GM10266 (cell line): ENCODE results near the gene METTL24.

Source experiments
- DNase-seq: peaks from one replicate; pipeline ENCODE4 v3.0.0; 2012; ENCODE audit errors: extremely low spot score
- TF ChIP-seq, protein P1 (sequence below): IDR thresholded peaks from 2 replicates; pipeline ENCODE4 v1.5.1; 2012; ENCODE audit warnings: mild to moderate bottlenecking, low read depth; ENCODE audit not compliant: control insufficient read depth, insufficient read depth; ENCODE audit errors: missing control alignments

Gene METTL24

GRCh38 chr6:110395221-110395620, 37.1 kb upstream of the METTL24 start:
- TF ChIP-seq, protein P1, sequence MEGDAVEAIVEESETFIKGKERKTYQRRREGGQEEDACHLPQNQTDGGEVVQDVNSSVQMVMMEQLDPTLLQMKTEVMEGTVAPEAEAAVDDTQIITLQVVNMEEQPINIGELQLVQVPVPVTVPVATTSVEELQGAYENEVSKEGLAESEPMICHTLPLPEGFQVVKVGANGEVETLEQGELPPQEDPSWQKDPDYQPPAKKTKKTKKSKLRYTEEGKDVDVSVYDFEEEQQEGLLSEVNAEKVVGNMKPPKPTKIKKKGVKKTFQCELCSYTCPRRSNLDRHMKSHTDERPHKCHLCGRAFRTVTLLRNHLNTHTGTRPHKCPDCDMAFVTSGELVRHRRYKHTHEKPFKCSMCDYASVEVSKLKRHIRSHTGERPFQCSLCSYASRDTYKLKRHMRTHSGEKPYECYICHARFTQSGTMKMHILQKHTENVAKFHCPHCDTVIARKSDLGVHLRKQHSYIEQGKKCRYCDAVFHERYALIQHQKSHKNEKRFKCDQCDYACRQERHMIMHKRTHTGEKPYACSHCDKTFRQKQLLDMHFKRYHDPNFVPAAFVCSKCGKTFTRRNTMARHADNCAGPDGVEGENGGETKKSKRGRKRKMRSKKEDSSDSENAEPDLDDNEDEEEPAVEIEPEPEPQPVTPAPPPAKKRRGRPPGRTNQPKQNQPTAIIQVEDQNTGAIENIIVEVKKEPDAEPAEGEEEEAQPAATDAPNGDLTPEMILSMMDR: no peak
- no peak for DNase-seq

- DNase-seq: no peak
- TF ChIP-seq, protein P1: no peak
These were observed 36.3 kb upstream of the METTL24 start for GRCh38 chr6:110394409-110394808.

- no peak for DNase-seq
- TF ChIP-seq, protein P1: no peak
These were observed 34.6 kb upstream of the METTL24 start for GRCh38 chr6:110392727-110393126.

DNA sequence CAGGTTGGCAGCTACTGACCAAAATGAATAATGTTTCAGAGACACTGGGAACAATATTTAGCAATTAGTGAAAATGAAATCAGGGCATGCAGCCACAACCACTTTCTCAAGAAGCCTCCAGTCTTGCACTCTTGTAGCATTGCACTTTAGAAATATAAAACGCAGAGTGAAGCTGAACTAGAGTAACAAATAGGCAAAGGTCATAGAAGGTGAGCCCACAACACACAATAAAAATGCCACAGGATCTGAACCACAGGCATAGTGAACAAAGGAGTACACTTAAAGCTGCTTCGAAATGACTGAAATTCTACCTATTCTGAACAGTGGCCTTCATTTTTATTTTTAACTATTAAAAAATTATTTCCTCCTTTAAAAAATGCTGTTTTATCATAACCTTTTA, 32.3 kb upstream of the METTL24 start:
- TF ChIP-seq, protein P1: no peak
- DNase-seq: no peak

- TF ChIP-seq, protein P1: no peak
- no peak for DNase-seq
These were observed 31.7 kb upstream of the METTL24 start for GRCh38 chr6:110389689-110390382.

DNA sequence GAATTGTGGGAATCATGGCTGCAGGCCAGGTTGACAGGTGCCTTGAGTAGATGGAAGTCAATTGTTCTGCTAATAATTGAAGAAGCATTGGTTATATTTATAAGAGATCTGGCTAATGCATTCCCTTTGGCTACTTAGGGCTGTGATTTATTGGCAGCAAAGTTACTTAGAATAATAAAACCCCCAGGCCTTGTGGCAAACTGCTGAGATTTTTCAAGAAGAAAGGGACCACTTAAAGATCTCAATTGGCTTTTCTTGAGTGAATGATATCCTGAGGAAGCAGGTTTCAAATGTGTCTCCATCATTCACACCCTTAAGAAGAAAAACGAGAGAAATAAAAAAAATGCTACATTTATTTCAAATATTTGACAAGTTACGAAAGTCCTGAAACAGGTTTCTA, 29.8 kb upstream of the METTL24 start:
- TF ChIP-seq, protein P1: no peak

GRCh38 chr6:110385458-110385863, 27.3 kb upstream of the METTL24 start:
- no peak for DNase-seq
- TF ChIP-seq, protein P1: no peak

More for the DNA sequence above, 29.8 kb upstream of the METTL24 start:
- no peak for DNase-seq
